ENCODE measurements around the gene C3orf20.
"Not testable (repeated sequence)": the region's sequence is repeated elsewhere in the genome, so short reads cannot be mapped to it uniquely, and the experiment has no call there.

Gene C3orf20

DNA sequence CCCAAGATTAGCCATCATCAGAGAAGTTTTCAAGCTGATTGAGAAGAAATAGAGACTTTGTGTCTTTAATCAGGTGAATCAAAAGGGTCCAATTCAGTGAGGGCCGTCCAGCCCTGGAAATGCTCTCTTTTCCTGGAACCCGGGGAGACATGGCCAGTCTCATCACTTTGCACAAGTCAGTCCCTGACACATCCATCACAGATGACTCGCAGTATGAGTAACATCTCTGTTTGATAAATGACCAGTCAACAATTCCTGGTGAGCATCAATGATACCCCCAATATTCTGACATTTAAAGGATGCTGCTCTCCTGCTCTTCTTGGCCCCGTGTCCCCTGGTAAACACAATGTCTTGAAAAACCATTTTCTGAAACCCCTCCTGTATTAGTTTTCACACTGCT, 26.7 kb downstream of the C3orf20 start:
- DNase-seq: no peak

DNA sequence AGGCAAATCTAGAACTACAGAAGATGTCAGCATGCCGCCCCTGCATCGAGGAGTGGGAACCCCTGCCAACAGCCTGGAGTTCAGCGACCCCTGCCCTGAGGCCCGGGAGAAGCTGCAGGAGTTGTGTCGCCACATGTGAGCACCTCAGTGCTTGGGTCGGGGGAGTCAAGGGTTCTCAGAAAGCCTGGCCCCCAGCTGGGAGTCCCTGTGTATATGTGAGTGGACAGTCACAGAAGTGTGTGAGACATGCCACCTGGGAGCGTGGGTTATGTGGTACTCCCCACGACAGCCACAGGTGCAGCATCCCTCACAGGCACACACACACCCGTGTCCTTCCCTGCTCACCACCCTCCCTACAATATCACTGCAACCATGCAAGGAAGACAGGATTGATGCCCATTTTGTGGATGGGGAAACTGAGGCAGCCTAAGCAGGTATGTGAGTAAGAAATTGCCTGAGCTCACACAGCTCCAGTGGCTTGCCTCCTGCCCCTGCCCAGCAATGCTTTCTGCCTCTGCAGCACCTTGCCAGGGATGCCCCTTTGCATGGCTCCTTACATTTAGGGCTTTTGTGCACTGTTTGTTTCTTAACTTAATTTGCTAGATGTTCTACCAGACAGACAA, 28.3 kb downstream of the C3orf20 start:
- no peak for DNase-seq

DNA sequence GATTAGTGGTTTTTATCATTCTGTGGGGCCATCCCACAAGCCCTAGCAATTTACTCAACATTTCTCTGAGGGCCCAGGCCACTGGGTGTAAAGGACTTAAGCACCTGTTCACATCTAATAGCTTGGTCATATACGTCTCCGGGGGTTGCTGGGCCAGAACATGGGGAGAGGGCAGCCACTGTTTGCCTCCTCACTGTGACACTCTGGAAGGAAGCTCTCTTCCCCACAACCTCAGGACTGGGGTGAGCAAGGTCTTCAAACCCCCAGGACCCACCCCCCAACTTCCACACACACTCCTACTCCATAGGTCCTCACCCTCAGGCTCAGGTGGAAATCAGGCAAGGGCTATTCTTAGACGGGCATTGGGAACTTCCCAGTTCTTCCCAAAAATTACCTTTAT, 28.9 kb downstream of the C3orf20 start:
- no peak for DNase-seq

DNA sequence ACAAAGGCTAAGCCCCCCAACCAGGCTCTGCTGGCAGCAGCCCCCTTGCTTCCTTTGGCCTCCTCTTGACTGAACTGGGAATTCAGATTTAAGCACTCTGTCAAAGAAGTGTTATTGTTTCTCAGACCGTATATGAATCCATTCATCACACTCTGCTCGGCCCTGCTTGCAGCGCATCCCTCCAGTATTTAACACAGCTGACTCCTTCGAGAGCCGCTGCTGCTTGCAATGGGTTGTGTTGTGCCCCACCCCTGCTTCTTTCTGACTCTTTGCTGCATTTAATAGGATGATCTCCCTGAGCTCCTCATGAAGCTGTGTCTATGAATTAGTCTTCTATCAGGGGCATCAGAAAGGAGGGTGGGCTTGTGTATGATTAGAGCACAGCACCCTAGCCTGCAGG, 31.2 kb downstream of the C3orf20 start:
- DNase-seq: no peak

DNA sequence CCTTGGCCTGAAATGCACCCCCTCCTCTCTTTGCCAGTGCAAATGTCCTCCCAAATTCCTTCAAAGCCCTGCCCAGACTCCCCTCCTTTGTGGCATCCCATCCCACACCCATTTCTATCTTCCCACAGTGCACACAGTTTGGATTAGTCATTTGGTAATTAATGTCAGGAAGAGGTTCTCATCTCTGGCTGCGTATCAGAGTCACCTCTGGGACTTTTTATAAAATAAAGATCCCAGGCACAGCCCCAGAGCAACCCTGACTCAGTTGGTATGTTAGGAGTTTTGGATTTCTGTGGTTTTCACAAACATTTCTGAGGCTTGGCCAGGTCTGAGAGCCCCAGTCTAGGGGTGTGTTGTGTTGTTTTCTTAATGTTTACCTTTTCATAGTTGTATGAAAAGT, 41.6 kb downstream of the C3orf20 start:
- DNase-seq: no peak

DNA sequence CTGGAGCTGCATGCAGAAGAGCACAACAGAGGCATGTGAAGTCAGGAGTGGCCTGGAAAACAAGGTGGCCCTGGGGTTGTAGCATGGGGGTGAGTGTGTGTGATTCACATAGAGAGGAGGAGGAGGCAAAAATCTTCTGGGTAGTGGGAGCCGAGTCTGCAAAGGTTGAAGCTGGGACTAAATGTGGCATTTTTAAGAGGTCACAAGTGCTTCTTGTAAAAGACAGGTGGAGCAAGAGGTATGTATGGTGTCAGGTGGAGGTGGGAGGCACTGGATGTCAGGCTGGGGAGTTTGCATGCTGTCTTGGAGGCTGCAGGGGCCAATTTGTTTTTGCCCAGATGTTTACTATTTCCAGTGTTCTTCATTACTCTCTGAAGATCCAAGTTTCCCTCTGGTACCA, 42.4 kb downstream of the C3orf20 start:
- no peak for DNase-seq

DNA sequence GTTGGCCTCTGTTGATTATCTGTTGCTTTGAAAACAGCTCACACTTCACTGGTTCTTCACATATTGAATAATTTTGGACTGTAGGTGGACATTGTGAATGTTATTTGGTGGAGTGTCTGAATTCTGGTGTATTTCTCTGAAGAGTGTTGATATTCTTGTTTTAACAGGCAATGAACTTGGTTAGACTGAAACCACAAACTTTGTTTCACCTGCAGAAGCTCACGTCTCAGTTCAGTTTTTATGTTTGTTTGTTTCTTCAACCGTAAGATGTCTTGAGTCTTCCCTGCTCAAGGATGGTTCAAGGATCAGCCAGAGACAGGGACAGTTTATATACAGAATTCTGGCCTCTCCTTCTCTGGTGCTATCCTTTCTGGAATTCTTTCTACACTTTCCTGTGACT, 43.6 kb downstream of the C3orf20 start:
- no peak for DNase-seq

DNA sequence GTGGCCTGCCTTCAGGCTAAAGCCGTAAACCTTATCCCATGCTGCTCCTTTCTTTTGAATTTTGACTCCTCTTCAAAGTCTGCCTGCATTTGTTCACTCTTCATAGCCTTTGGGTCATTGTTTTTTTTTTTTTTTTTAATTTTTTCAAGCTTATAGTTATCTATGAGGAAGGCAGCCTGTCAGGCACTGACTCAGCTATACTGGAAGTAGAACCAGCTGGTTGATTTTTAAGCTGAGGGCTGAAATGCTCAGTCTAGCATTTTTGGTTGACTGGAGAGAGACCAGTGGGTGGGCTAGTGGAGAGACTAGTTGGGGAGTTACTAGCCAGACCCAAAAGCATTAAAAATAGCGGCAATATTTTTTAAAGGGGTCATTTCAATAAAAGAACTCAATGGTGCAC, 44.1 kb downstream of the C3orf20 start:
- DNase-seq: no peak

DNA sequence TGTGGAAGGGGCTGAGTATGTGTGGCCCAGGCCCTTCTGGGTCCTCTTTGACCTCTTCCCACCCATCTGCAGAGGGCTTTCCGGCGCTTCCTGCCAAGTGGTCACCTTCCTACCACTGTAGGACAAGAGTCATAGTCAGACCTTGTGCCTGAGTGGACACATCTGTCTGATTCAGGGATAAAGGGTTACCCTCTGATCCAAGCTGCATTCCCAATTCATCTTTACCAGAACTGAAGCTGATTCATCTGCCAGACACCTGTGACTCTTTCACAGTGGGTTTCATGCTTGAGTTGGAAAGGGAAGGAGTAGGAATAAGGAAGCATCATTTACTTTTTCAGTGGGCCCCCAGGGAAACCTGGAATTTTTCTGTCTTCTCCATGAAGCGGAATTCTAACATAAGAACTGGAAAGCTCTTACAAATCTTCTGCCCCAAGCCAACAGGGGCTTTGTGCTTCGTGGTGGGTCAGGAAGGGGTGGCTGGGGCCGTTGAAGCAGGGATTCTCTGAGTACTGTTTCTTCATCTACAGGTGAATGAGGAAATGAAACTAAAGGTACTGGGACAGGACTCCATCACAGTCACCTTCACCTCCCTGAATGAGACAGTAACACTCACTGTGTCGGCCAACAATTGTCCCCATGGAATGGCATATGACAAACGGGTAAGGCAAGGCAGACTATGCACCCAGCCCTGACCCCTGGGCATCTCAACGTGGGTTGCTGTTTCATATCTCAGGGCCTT, 46.4 kb downstream of the C3orf20 start:
- DNase-seq: no peak

DNA sequence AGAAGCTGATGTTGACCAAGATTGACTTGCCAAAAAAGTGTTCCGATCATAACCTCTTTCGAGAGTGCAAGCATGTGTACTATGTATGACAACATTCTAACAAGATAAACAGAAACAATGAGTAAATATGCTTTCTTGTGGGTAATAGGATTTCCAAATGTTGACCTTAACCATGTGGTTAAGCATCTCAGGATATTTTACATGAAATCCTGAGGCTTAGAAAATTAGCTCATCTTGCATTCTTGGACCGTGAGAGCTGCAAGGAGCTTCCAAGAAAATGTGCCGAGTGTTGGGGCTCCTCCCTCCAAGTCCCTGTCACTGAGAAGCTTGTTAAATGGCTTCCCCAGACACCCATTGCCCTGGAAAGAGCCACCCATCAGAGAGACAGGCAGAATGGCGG, 50.1 kb downstream of the C3orf20 start:
- no peak for DNase-seq

DNA sequence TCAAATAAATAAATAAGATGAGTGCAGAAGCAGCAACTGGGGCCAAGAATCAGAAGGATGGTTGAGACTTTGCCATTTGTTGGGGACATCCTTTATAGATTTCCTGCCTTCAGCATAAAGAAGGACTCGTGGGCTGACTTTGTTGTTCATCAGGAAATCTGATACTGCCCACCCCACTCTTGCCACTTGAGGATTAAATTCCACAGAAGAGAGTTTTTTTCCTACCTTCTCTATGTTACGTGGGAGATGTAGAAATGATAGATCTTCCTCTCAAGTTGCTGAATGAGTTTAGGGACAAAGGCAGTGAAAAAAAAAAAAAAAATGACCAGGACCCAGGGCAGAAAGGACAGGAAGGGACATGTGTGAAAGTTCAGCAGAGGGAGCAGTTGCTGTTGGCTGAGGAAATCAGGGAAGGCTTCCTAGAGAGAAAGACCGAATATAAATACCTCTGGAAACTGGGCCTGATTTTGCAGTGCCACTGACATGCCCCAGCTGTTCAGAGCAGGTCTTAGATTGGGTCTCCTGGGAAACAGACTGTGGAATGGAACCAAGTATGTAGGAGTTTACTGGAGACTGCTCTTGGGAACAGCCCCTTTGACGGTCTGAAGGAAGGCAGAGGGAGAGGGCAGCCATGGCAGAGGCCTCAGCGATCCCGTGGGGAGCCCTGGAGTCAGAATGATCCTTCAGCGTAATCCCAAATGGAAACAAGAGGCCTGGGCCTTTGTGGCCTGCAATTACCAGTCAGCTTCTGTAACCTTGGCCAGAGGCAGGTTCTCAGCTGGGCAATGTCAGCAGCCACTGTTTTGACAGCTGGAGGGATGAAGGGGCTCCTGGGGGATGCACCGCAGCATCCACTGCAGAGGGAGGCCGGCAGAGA, 50.9 kb downstream of the C3orf20 start:
- DNase-seq: no peak

DNA sequence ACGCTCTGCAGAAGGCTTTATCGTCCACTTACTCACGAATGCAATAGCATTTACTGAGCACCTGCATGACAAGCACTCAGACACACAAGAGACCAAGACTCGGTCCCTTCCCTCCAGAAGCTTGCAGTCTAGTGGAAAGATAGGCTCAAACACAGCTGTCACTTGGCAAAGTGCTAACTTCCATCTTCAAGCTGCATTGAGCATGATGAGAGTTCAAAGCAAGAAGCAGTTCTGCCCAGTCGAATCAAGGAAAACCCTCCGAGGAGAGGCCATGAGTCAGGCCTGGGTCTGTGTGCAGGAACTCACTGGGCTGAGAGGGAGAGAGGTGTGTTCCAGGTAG, 51.5 kb downstream of the C3orf20 start:
- no peak for DNase-seq

DNA sequence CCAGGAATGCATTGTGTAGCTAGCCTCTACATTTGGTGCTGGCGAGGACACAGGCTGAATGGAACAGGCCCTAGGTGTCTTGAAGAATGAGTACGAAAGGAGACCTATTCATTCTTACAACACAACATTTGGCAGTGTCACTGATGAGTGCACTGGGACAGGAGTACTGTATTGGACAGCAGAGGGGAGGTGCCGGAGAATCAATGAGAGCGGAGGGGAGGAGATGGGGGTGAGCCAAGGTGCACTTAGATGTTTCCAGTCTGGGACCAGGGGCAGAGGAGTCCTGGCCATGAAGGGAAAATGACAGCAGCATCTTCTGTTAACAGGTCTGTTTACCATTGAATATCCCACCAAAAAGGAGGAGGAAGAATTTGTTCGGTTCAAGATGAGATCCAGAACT, 53.2 kb downstream of the C3orf20 start:
- DNase-seq: no peak

DNA sequence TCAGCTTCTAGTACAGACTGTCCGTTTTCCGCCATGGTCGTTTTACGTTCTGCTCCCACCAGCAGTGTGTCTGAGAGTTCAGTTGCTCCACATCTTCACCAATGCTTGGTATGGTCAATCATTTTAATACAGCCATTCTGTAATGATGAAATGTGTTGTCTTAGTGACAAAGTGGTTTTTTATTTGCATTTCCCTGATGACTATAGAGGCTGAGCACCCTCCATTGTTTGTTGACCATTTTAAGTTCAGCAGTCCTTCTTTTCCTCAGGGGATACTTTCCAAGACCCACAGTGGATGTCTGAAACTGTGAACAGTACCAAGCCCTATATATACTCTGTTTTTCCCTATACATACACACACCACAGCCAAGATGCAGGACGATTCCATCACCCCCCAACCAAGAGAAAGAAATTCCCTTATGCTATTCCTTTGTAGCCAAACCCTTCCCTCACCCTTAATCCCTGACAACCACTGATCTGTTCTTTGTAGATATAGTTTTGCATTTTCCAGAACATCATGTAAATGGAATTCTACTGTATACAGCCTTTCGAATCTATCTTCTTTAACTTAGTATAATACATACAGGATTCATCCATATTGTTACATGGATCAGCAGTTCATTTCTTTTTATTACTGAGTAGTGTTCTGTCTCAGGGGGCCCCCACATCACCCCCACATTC, 55.9 kb downstream of the C3orf20 start:
- no peak for DNase-seq

DNA sequence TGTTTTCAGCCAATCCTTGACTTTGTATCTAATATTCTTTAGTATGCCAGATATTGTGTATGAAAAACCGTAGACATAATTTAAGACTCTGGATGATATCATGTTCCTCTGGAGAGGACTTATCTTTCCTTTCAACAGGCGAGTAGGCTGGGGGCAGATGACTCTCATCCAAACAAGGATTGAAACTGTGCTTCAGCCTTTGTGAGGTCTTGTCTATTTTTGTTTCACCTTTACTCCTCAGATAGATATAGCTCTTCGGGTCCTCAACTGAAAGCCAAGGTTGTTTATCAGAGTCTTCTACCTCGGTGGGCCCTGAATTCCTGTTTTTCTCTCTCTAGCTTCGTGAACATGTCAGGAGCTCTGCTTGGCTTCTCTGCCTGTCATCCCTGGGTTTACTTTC, 66.0 kb downstream of the C3orf20 start:
- no peak for DNase-seq

DNA sequence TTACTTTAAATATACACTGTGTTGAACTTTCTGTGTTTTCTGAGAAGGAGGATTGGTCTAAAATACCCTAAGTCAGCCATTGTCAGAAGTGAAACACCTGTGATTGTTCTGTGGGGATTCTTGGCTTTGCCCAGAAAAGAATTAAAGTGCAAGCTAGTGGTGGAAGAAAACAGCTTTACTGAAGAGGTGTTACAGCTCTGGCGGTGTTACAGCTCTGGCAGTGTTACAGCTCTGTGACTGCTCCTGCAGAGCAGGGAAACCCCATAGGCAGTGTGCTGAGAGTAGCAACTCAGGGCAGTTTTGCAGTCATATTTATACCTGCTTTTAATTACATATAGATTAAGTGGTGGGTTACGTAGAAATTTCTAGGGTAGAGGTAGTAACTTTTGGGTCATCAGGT, 66.6 kb downstream of the C3orf20 start:
- DNase-seq: no peak

DNA sequence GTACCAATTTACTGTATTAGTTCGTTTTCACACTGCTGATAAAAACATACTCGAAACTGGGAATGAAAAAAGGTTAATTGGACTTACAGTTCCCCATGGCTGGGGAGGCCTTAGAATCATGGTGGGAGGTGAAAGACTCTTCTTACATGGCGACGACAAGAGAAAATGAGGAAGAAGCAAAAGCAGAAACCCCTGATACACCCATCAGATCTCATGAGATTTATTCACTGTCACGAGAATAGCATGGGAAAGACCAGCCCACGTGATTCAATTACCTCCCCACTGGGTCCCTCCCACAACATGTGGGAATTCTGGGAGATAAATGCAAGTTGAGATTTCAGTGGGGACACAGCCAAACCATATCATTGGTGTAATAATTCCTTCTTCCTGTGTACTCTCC, 69.6 kb downstream of the C3orf20 start:
- no peak for DNase-seq

DNA sequence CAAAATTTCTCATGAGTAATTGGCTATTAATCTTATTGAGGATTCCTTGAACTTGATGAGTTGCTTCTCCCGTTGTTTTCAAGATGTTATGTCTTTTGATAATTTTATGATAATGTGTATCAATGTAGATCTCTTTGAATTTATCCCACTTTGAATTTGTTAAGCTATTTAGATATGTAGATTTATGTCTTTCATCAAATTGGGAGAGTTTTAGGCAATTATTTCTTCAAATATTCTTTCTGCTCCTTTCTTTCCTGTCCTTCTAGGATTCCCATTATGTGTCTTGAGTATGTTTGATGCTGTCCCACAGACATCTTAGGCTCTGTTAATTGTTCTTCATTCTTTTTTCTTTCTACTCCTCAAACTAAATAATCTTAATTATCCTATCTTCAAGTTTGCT, 75.7 kb downstream of the C3orf20 start:
- no peak for DNase-seq

DNA sequence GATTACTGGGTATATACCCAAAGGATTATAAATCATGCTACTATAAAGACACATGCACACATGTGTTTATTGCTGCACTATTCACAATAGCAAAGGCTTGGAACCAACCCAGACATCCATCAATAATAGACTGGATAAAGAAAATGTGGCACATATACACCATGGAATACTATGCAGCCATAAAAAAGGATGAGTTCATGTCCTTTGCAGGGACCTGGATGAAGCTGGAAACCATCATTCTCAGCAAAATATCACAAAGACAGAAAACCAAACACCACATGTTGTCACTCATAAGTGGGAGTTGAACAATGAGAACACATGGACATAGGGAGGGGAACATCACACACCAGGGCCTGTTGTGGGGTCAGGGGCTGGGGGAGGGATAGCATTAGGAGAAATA, 78.0 kb downstream of the C3orf20 start:
- not testable (repeated sequence) for DNase-seq

DNA sequence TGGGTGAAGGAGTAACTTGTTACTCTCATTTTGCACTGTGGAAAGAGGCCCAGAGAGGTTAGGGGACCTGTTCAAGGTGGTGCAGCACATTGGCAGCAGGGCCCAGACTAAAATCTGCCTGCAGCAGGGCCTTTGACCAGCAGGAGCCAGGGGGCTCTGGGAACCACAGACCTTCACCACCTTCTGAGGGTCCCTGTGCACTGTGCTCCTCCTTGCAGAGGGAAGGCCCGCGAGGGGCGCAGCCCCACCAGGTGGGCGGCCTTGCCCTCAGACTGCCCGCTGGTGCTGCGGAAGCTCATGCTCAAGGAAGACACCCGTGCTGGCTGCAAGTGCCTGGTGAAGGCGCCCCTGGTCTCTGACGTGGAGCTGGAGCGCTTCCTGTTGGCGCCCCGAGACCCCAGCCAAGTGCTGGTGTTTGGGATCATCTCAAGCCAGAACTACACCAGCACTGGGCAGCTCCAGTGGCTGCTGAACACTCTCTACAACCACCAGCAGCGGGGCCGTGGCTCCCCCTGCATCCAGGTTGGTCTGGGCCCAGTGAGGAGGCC, 82.3 kb downstream of the C3orf20 start:
- DNase-seq: no peak

DNA sequence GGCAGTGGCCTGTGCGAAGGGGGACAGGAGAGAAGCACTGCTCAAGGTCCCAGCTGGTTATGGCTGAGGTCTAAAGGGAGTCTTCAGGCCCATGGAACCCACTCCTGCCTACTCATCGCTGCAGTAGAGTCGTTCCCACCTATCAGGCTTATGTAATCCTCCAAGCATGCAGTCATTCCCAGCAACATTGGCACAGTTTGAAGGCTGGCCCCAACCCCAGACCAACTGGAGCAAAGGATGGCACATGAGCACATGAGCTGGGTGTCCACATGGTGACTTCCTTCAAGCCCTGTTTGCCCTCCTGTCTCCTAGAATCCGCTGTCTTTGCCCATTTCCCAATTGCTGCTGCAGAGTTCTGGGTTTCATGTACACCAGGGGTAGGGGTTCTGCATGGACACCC, 83.4 kb downstream of the C3orf20 start:
- DNase-seq: no peak

DNA sequence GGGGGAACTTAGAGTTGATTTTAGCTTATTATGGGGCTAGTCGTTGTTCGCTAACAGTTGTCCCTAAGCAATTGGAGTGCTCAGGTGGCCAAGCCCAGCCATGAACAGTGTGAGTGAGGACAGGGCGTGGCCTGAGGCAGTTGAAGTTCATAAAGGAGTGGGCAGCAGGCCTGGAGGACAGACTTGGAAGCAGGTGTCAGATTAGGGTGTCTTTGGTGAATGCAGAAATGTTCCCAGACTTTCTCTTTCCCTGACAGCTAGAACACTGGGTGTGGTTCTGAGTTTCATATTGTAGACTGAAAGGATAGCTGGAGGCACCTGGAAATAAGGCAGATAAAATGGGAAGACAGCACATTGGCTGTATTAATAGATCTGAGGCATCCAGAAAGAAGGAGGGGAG, 84.0 kb downstream of the C3orf20 start:
- DNase-seq: no peak

DNA sequence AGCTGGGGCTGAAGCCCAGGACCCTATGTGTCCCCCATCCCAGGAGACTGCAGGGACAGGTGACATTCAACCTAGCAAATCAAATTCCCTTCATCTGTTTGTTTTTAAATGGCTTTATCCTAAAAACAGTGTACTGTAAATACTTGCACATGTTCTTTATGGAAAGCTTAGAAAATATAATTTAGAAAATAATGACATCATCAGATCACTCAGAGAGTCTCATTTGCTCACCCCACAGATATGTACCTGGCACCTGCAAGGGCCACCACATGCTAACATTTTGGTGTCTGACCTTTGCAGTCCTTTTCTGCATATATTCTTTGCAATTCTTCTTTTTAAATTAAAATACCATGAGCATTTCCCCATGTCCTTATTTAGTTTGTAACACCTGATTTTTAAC, 85.2 kb downstream of the C3orf20 start:
- no peak for DNase-seq

Measured in DMS153 (cell line).